HEK293 (cell line): ENCODE results near the gene SSTR3.
A peak's percentile ranks its signal among the peaks of the same experiment; 100 is the strongest.

Experiments
- CTCF ChIA-PET: fragments of 350-600 bp; formaldehyde crosslinking; extraction: SDS; loops from one replicate; lab custom pipeline; 2021; ENCODE audit warnings: antibody characterized with exemption; lab: Yijun Ruan, JAX
- POLR2A ChIA-PET: fragments of 300-600 bp; formaldehyde crosslinking; extraction: SDS; loops from one replicate; lab custom pipeline; 2020; ENCODE audit warnings: antibody characterized with exemption, inconsistent platforms; lab: Yijun Ruan, JAX
- H3K27ac ChIP-seq: fragments of 200-500 bp; sonication (Bioruptor generic); 2 replicates; pipeline ENCODE4 v1.5.1; 2014; ENCODE audit warnings: low read depth, low read length, control low read depth, inconsistent platforms; ENCODE audit errors: extremely low read depth
- H3K36me3 ChIP-seq, 2 experiments: fragments of 200-500 bp in 1 of 2; sonication (Bioruptor generic) in 1 of 2; 1 replicate in 1 of 2; 2 replicates in 1 of 2; pipeline ENCODE4 v1.5.1; 2014 to 2017; ENCODE audit warnings: inconsistent platforms in 2 of 2, low read length in 2 of 2; ENCODE audit not compliant: control insufficient read depth in 2 of 2, insufficient read depth in 1 of 2
- H3K4me1 ChIP-seq: fragments of 200-500 bp; sonication (Bioruptor generic); 2 replicates; pipeline ENCODE4 v1.5.1; 2014; ENCODE audit warnings: mild to moderate bottlenecking, low read length, inconsistent platforms; ENCODE audit not compliant: control insufficient read depth, insufficient read depth
- H3K4me3 ChIP-seq: 2 replicates; pipeline ENCODE4 v1.5.1; 2011; ENCODE audit warnings: low read depth, mild to moderate bottlenecking, control low read depth, low read length, moderate library complexity
- H3K9me3 ChIP-seq: fragments of 200-500 bp; sonication (Bioruptor generic); 2 replicates; pipeline ENCODE4 v1.5.1; 2014; ENCODE audit warnings: low read depth, low read length, inconsistent platforms; ENCODE audit not compliant: control insufficient read depth, insufficient read depth
- GLIS2 ChIP-seq: fragments of 450-650 bp; formaldehyde crosslinking; IDR thresholded peaks from 2 replicates; pipeline ENCODE4 v1.5.1; 2016; ENCODE audit warnings: missing biosample characterization, missing genetic modification characterization
- MEIS1 ChIP-seq: sonication (generic); formaldehyde crosslinking; IDR thresholded peaks from 2 replicates; pipeline ENCODE4 v1.8.1; 2022; ENCODE audit warnings: missing genetic modification reagents, mild to moderate bottlenecking, borderline replicate concordance
- SETDB1 ChIP-seq: IDR thresholded peaks from one replicate; pipeline ENCODE4 v1.6.1; 2017; ENCODE audit warnings: mild to moderate bottlenecking, low read length, moderate library complexity, mixed read lengths; ENCODE audit not compliant: insufficient read length
- YY2 ChIP-seq: fragments of 450-650 bp; formaldehyde crosslinking; IDR thresholded peaks from 2 replicates; pipeline ENCODE4 v1.5.1; 2016; ENCODE audit warnings: missing biosample characterization, missing genetic modification characterization
- ZBTB1 ChIP-seq: fragments of 450-650 bp; formaldehyde crosslinking; IDR thresholded peaks from 2 replicates; pipeline ENCODE4 v1.5.1; 2016; ENCODE audit warnings: missing biosample characterization, missing genetic modification characterization
- ZBTB11 ChIP-seq: fragments of 450-650 bp; formaldehyde crosslinking; conservative IDR thresholded peaks from 2 replicates; pipeline ENCODE4 v1.5.1; 2016; ENCODE audit warnings: low read depth, missing biosample characterization, missing genetic modification characterization
- ZIC2 ChIP-seq: fragments of 450-650 bp; formaldehyde crosslinking; IDR thresholded peaks from 2 replicates; pipeline ENCODE4 v1.5.1; 2016; ENCODE audit warnings: missing biosample characterization, missing genetic modification characterization
- ZNF10 ChIP-seq: fragments of 450-650 bp; formaldehyde crosslinking; IDR thresholded peaks from 2 replicates; pipeline ENCODE4 v1.5.1; 2017; ENCODE audit warnings: missing biosample characterization, missing genetic modification characterization
- ZNF544 ChIP-seq: fragments of 450-650 bp; formaldehyde crosslinking; IDR thresholded peaks from 2 replicates; pipeline ENCODE4 v1.5.0; 2017; ENCODE audit warnings: missing biosample characterization, missing genetic modification characterization
- ZNF555 ChIP-seq: fragments of 450-650 bp; formaldehyde crosslinking; conservative IDR thresholded peaks from 2 replicates; pipeline ENCODE4 v1.5.1; 2017; ENCODE audit warnings: missing biosample characterization, mild to moderate bottlenecking, missing genetic modification characterization, inconsistent platforms
- ZNF707 ChIP-seq: fragments of 450-650 bp; formaldehyde crosslinking; IDR thresholded peaks from 2 replicates; pipeline ENCODE4 v1.5.1; 2016; ENCODE audit warnings: missing biosample characterization, missing genetic modification characterization
- ZNF777 ChIP-seq: fragments of 450-650 bp; formaldehyde crosslinking; IDR thresholded peaks from 2 replicates; pipeline ENCODE4 v1.5.1; 2017; ENCODE audit warnings: missing biosample characterization, missing genetic modification characterization, borderline replicate concordance
- ZSCAN30 ChIP-seq: fragments of 450-650 bp; IDR thresholded peaks from 2 replicates; pipeline ENCODE4 v1.5.1; 2018; ENCODE audit warnings: missing biosample characterization, mild to moderate bottlenecking, missing genetic modification characterization, moderate library complexity
- TF ChIP-seq, protein P1 (sequence below): fragments of 450-650 bp; formaldehyde crosslinking; IDR thresholded peaks from 2 replicates; pipeline ENCODE4 v1.5.1; 2016; ENCODE audit warnings: missing biosample characterization, missing genetic modification characterization
- TF ChIP-seq, protein P2 (sequence below): fragments of 450-650 bp; formaldehyde crosslinking; conservative IDR thresholded peaks from 2 replicates; pipeline ENCODE4 v1.5.1; 2016; ENCODE audit warnings: low read depth, missing biosample characterization, missing genetic modification characterization
- TF ChIP-seq, protein P3 (sequence below): fragments of 450-650 bp; formaldehyde crosslinking; IDR thresholded peaks from 2 replicates; pipeline ENCODE4 v1.5.1; 2016; ENCODE audit warnings: missing biosample characterization, missing genetic modification characterization

SSTR3 gene

DNA sequence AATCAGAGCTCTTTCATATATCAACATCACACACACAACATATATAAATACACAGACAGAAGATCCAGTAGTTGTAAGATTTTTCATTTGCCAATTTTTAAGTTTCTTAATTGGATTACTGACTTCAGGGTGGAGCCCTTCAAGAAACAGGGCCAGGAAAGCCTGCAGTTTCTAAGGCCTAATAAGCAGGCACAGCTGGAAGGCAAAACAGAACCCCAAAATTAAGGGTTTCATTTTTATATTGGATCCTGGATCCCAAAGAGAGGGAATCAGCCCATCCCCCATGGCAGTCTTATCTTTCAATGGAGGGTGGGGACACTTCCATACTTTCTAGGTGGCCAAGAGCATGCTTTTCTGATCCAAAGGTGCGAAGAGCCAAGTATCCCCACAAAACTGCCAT, 19.5 kb downstream of the SSTR3 start:
- CTCF ChIA-PET = interaction anchor here (0.5 to 0.7 kb wide), 4 partner anchors 24 to 430 kb away, joined by 3 to 5 read pairs (median 3); no protein-coding TSS in a partner anchor
- H3K36me3 ChIP-seq = no peaks in the 10 kb centered on the region
- POLR2A ChIA-PET = no interaction called here
- TF ChIP-seq ZIC2 (tag by site-specific recombination) = no peak
- no peak for TF ChIP-seq YY2 (tag by site-specific recombination)
- TF ChIP-seq, protein P1, sequence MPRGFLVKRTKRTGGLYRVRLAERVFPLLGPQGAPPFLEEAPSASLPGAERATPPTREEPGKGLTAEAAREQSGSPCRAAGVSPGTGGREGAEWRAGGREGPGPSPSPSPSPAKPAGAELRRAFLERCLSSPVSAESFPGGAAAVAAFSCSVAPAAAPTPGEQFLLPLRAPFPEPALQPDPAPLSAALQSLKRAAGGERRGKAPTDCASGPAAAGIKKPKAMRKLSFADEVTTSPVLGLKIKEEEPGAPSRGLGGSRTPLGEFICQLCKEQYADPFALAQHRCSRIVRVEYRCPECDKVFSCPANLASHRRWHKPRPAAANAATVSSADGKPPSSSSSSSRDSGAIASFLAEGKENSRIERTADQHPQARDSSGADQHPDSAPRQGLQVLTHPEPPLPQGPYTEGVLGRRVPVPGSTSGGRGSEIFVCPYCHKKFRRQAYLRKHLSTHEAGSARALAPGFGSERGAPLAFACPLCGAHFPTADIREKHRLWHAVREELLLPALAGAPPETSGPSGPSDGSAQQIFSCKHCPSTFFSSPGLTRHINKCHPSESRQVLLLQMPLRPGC (tag by site-specific recombination) = no peak
- peak; percentile 84 for TF ChIP-seq SETDB1
- TF ChIP-seq ZNF544 (tag by site-specific recombination) = no peak
- H3K9me3 ChIP-seq = no peaks in the 10 kb centered on the region
- peaks cover 9% of the 10 kb centered on the region; the same call in 1 of the 2 replicates for H3K4me1 ChIP-seq
- no peak overlapping the region for H3K4me3 ChIP-seq
- H3K27ac ChIP-seq = no peak overlapping the region

DNA sequence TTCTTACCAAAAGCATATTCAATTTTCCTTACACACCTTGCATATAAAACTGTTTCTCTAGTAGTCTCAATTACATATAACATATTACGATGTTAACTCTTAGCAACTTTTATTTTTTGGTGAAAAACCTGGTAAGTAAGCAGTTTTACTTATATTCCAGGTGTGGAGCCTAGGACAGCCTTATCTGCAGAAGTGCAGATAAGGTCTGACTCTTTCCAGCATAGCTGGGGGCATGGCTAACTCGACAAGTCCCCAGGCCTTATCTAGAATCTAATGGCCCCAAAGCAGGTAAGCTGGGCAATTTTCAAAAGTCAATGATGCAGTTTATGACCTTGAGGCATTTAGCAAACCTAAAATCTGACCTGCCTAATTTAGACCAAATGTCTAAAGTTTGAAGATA, 20.1 kb downstream of the SSTR3 start:
- no peaks in the 10 kb centered on the region for H3K36me3 ChIP-seq
- H3K27ac ChIP-seq = no peak overlapping the region
- no peaks in the 10 kb centered on the region for H3K9me3 ChIP-seq
- no peak overlapping the region for H3K4me3 ChIP-seq
- ChIA-PET CTCF (interaction anchor here (0.5 to 2.5 kb wide), 4 partner anchors 8 to 429 kb away, joined by 3 to 14 read pairs (median 3); no protein-coding TSS in a partner anchor), POLR2A (no interaction called here)
- H3K4me1 ChIP-seq = peaks cover 5% of the 10 kb centered on the region; the same call in 1 of the 2 replicates
- TF ChIP-seq GLIS2 (no peak), ZNF10 (tag by site-specific recombination) (no peak), ZBTB1 (no peak), ZNF777 (tag by site-specific recombination) (no peak), ZSCAN30 (tag by site-specific recombination) (no peak), ZNF707 (tag by site-specific recombination) (no peak), SETDB1 (no peak), ZNF555 (tag by site-specific recombination) (no peak), ZBTB11 (tag by site-specific recombination) (no peak), MEIS1 (CRISPR knock-in tag) (no peak)
- TF ChIP-seq, protein P2, sequence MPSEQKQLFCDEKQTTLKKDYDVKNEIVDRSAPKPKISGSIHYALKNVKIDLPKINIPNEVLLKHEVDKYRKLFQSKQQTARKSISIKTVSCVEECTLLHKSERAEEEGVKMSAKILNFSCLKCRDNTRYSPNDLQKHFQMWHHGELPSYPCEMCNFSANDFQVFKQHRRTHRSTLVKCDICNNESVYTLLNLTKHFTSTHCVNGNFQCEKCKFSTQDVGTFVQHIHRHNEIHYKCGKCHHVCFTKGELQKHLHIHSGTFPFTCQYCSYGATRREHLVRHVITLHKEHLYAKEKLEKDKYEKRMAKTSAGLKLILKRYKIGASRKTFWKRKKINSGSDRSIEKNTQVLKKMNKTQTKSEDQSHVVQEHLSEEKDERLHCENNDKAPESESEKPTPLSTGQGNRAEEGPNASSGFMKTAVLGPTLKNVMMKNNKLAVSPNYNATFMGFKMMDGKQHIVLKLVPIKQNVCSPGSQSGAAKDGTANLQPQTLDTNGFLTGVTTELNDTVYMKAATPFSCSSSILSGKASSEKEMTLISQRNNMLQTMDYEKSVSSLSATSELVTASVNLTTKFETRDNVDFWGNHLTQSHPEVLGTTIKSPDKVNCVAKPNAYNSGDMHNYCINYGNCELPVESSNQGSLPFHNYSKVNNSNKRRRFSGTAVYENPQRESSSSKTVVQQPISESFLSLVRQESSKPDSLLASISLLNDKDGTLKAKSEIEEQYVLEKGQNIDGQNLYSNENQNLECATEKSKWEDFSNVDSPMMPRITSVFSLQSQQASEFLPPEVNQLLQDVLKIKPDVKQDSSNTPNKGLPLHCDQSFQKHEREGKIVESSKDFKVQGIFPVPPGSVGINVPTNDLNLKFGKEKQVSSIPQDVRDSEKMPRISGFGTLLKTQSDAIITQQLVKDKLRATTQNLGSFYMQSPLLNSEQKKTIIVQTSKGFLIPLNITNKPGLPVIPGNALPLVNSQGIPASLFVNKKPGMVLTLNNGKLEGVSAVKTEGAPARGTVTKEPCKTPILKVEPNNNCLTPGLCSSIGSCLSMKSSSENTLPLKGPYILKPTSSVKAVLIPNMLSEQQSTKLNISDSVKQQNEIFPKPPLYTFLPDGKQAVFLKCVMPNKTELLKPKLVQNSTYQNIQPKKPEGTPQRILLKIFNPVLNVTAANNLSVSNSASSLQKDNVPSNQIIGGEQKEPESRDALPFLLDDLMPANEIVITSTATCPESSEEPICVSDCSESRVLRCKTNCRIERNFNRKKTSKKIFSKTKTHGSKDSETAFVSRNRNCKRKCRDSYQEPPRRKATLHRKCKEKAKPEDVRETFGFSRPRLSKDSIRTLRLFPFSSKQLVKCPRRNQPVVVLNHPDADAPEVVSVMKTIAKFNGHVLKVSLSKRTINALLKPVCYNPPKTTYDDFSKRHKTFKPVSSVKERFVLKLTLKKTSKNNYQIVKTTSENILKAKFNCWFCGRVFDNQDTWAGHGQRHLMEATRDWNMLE (tag by site-specific recombination) = no peak
- TF ChIP-seq, protein P3, sequence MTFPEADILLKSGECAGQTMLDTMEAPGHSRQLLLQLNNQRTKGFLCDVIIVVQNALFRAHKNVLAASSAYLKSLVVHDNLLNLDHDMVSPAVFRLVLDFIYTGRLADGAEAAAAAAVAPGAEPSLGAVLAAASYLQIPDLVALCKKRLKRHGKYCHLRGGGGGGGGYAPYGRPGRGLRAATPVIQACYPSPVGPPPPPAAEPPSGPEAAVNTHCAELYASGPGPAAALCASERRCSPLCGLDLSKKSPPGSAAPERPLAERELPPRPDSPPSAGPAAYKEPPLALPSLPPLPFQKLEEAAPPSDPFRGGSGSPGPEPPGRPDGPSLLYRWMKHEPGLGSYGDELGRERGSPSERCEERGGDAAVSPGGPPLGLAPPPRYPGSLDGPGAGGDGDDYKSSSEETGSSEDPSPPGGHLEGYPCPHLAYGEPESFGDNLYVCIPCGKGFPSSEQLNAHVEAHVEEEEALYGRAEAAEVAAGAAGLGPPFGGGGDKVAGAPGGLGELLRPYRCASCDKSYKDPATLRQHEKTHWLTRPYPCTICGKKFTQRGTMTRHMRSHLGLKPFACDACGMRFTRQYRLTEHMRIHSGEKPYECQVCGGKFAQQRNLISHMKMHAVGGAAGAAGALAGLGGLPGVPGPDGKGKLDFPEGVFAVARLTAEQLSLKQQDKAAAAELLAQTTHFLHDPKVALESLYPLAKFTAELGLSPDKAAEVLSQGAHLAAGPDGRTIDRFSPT (tag by site-specific recombination) = no peak
